A549 treated with CORT108297 at 1 μM for 4 hours (cell line): ENCODE measurements around the gene AGTPBP1. TPM values are rescaled to one million over a fixed set of nuclear protein-coding genes. Genes with fewer than 3 reads are reported as not detected.

Experiments used
- total RNA-seq: library from RNA; stranded (reverse); fragments of 200-300 nt; extraction: Qiagen RNA extraction; gene quantifications from 5 replicates; pipeline ENCODE4 v1.2.3, GENCODE V29; 2022

The AGTPBP1 gene
- 6.5 to 9.9 TPM (median 8.0 TPM) in 5 replicates for total RNA-seq

GRCh38 chr9:85741875-85742596 lies at the start of gene AGTPBP1:
AGTPBP1 (minus strand) TSS chr9:85741954; CDS start chr9:85712533, 29,421 bp downstream.

Other genes with a start within 250 kb of the AGTPBP1 start
- 24.8 to 29.8 TPM (median 26.2 TPM) in 5 replicates for gene NAA35, start 199.2 kb upstream of the AGTPBP1 start, total RNA-seq